ENCODE measurements around the gene PHLPP2.

- TF ChIP-seq CTCF (IDR thresholded peaks at IDR 0.05 in 2 of 3, conservative IDR thresholded peaks at IDR 0.05 in 1 of 3; ENCODE audit: control insufficient read depth in 2 of 3, extremely low read depth in 1 of 3, insufficient read depth in 1 of 3, low read depth in 3 of 3, low read length in 3 of 3) (no peak), CHD2 (IDR thresholded peaks at IDR 0.05; ENCODE audit: borderline replicate concordance, low read depth, low read length) (no peak), ATF7 (IDR thresholded peaks at IDR 0.05; ENCODE audit: low read depth) (no peak), SP1 (IDR thresholded peaks at IDR 0.05; ENCODE audit: low read depth, low read length) (no peak), ZNF592 (IDR thresholded peaks at IDR 0.05) (no peak), BCL11A (IDR thresholded peaks at IDR 0.05; ENCODE audit: low read depth, low read length) (no peak), HDGF (IDR thresholded peaks at IDR 0.05) (no peak), ELK1 (IDR thresholded peaks at IDR 0.05; ENCODE audit: low read depth, low read length) (no peak), EZH2 (IDR thresholded peaks at IDR 0.05; ENCODE audit: borderline replicate concordance, control insufficient read depth, low read depth, low read length) (no peak)
Measured at GRCh38 chr16:71666264-71666663, 58.2 kb downstream of the PHLPP2 start.

Data from GM12878 (cell line).